ENCODE measurements around the gene TMEM235.

GRCh38 chr17:78267253-78268073 is 36.0 kb downstream of the TMEM235 start:
- TF ChIP-seq CTCF (conservative IDR thresholded peaks at IDR 0.05 in 1 of 2, IDR thresholded peaks at IDR 0.05 in 1 of 2; ENCODE audit: extremely low read depth in 1 of 2, insufficient read depth in 1 of 2, low read depth in 1 of 2, low read length in 2 of 2) (no peak), EZH2 (IDR thresholded peaks at IDR 0.05; ENCODE audit: borderline replicate concordance, low read length) (no peak)

Data from mammary epithelial cell (primary cell).